Umbilical cord (tissue), 2 donors: Measurements from ENCODE around the gene TMEM212. TPM values are rescaled to one million over a fixed set of nuclear protein-coding genes. Genes with fewer than 3 reads are reported as not detected.
"Not testable (repeated sequence)": the region's sequence is repeated elsewhere in the genome, so short reads cannot be mapped to it uniquely, and the experiment has no call there.

ENCODE experiments used
- DNase-seq: peaks from one replicate; pipeline ENCODE4 v3.0.0-alpha.2; 2015; ENCODE audit warnings: low spot score
- total RNA-seq: library from RNA; depleted of rRNA; stranded (reverse); fragments of >200 nt; gene quantifications from one replicate; pipeline ENCODE4 v1.2.3, GENCODE V29; 2014; ENCODE audit warnings: low replicate concordance; ENCODE audit not compliant: insufficient read depth

The TMEM212 gene
- total RNA-seq, 1 donor from 2014 or later, result 1.7 TPM

DNA sequence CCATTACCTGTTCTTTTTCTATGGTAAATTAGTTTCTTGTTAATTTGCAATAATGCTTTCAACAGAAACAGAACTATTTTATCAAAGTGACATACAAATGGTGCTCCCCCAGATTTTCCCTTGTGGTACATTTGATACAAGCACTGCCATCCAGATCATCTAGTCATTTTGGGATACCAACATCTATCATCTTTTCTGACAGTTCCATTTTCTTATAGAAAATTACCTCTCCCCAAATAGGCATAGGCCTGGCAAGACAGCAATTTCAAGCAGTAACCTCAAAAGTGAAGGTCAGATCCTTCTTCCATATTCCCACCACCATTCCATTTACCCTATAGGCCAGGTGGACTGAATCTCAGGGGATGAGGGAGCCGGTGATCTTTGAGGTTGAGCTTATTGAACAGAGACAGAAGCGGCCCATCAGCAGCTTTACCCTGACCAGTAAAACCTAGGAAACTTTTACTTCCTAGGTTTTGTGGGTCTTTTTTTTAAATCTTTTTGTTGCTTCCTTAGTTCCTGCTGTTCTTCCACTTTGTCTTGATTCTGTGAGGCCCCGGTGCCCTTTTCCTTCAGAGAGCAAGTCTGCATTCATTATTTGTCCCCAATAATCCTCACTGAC, 29.8 kb upstream of the TMEM212 start:
- no peak for DNase-seq

DNA sequence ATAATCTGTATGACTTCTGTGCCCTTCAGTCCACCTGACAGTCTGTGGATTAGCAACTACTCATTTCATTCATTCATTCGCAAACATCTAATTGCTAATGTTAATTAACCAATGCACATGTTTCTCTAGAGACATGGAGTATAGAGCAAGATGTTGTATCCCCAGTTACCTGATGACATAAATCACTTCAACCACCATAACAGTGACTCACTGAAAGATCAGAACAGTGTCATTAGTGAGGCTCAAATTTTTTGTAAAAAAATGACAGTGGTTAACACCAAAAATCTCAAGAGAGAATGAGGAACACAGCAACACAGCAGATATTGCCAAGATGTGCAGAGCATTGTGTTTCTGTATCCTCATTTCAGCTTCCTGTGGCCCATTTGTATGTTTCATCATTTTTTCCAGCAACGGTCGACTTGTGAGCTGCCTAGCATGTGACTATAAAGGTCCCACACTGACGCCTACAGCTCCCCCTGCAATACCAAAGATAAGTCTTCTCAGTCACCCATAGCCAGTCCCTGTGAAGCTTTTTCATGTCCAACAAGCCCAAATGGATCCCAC, 29.2 kb upstream of the TMEM212 start:
- peak; percentile 38 for DNase-seq

GRCh38 chr3:171814662-171815061, 28.5 kb upstream of the TMEM212 start:
- DNase-seq, result not testable (repeated sequence)

GRCh38 chr3:171815973-171816595, 27.1 kb upstream of the TMEM212 start:
- DNase-seq, result no peak

DNA sequence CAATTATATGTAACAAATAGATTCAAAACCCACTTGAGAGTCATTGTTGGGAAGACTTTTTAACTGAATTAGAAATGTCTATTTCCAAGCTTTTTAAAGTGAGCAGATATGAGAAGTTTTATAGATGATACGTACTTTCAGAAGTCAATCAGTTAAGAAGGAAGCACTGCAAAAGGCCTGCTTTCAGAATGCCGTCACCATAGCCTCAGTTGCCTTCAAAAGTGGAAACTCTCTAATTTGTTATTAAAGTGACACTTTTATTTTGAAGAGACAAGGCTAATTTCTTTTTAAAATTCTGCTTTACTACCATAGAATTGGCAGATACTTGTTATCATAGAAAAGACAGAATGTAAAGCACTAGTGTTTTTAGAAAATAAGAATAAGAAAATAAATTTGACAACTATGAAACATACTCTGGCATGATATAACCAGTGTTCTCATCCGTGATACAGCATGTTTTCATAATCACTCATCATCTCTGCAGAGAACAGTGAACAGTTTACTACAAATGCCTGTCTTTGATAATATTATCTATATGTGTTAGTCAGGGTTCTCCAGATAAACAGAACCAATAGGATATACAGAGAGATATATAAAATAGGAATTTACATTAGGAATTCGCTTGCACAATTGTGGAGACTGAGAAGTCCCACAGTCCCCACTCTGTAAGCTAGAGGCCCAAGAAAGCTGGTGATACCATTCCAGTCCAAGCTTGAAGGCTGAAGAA, 25.9 kb upstream of the TMEM212 start:
- peak; percentile 51 for DNase-seq

GRCh38 chr3:171821044-171821443, 22.1 kb upstream of the TMEM212 start:
- peak; percentile 88 for DNase-seq

- peak; percentile 30 for DNase-seq
Observed at GRCh38 chr3:171821778-171822358, 21.3 kb upstream of the TMEM212 start.

- DNase-seq, result peak; percentile 98
Observed at GRCh38 chr3:171822431-171823106, 20.6 kb upstream of the TMEM212 start.

- peak; percentile 73 for DNase-seq
Observed at GRCh38 chr3:171824116-171824515, 19.0 kb upstream of the TMEM212 start.

DNA sequence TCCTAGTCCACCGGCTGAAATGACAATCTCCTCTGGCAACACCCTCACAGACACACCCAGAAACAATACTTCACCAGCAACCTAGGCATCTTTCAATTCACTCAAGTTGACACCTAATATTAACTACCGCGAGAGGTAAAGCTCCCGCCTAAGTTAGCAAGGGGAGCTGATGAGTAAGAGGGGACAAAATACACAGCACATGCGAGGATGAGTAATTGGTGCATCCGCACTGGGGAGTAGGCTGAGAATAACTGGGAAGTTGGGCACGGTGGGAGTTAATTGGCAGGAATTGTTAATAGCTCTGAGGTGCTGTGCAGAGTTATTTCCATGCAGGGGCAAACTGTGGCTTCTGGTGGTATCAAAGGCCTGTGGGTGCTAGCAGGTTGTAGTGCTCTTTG, 18.3 kb upstream of the TMEM212 start:
- DNase-seq, result no peak

- peak; percentile 91 for DNase-seq
Observed at GRCh38 chr3:171825222-171825828, 17.8 kb upstream of the TMEM212 start.

DNA sequence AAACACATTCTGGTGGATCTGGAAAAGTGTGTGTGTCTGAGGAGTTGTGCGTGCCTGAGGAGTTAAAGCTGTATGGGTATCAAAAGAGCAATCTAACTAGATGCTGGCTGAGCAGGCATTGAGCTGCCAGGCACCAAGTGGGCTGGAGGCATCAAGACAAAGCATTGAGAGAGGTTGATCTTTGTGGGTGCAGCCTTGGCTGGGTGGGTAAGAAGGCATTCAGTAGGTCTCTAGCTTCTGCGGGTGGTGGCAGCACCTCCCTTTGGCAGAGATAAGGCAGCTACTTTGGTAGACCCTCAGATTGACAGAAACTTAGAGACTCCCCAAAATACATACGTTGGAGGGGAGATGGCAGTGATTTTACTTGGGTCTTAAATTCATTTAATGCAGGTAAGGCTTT, 15.8 kb upstream of the TMEM212 start:
- DNase-seq, result no peak

GRCh38 chr3:171827836-171828458, 15.2 kb upstream of the TMEM212 start:
- DNase-seq, result no peak

DNA sequence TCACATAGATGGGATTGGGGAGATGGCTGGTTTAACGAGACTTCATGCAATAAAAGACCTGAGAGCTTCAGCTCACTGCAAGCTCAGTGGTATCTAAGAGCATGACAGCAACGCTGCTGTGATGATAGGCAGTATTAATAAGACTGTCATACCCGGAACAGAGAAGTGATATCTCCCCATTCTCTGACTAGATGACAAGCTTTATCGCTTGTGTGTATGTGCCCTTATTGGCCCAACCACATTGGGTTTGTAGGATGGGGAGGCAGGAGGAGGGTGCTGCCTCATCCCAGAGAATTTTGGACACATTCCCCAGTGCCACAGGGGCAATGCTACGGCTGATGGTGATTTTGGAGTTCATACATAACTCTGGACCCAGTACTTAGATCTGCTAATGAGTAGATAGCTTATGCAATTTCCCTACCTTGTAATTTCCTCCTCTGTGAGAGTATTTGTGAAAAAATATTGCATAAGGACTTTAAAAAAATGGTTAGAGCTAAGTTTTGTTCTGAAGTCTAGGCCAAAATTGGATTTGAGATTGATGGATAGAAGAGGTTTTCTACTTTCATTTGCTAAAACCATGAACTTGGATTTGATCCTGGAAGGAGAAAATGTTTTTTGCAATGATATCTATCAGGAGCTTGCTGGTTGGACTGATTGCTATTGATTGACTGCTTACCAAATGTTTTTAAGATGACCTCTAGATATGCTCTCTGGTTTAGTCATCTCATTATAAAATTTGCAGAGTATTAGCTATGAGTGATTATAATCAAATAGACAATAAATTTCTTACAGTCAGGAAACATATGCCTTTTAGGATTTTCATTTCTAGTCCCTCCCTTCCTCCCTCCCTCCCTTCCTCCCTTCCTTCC, 14.0 kb upstream of the TMEM212 start:
- no peak for DNase-seq

DNA sequence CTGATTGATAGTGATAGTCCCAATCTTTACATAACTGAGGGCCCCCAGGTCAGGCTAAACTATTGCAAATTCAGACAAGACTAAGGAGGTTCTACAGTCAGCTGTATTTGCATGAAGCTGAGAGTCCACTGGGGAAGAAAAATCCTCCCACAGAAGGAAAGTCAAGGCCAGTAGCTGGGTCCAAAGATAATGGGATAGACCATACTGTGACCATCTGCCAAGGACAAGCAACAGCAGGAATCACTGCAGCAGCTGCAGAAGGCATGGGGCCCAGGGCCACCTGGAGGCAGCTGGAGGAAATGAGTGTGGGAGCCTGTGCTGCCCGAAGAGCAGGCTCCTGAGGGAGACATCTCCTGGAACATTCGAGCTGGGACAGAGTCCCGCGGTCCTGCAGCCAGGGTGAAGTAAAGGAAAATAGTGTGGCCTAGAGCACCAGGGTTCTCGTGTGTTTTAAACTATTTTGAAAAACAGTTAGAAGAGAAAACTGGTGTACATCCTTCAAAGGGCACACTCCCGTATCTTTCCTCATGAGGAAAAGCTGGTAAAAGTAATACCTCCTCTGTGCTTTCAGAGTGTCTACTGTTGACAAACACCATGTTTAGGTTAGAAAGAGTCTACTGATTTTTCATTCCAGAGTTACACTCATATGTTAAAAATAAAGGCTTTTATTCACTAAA, 13.2 kb upstream of the TMEM212 start:
- peak; percentile 80 for DNase-seq

GRCh38 chr3:171830518-171830875, 12.7 kb upstream of the TMEM212 start:
- DNase-seq, result no peak

- no peak for DNase-seq
Observed at GRCh38 chr3:171831936-171832335, 11.2 kb upstream of the TMEM212 start.

DNA sequence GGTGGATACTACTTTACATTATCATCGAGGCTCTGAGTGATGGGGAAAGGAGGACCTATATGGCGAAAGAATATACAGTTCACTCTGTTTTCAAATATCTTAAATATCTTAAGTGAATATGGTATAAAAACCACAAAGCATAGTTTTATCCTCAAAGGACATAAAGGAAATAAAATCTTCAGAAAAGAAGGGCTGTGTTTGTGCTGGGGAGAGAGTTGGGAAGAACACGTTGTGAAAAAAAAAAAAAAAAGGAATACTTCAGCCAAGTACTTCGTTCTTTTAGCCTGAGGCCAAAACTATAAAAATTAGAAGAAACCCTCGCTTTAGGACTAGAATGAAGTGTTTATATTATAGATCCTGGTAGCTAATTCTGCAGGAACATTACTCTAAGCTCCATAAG, 10.2 kb upstream of the TMEM212 start:
- DNase-seq, result peak; percentile 35

GRCh38 chr3:171833789-171834460, 9.2 kb upstream of the TMEM212 start:
- DNase-seq, result peak; percentile 50
